ENCODE data around the gene ODC1. TPM values are rescaled to one million over a fixed set of nuclear protein-coding genes. Genes with fewer than 3 reads are reported as not detected.

ODC1 gene
- total and polyA plus RNA-seq, 2 of the 4 experiments (the other 2 are of a cell fraction), result 117 to 204 TPM

DNA sequence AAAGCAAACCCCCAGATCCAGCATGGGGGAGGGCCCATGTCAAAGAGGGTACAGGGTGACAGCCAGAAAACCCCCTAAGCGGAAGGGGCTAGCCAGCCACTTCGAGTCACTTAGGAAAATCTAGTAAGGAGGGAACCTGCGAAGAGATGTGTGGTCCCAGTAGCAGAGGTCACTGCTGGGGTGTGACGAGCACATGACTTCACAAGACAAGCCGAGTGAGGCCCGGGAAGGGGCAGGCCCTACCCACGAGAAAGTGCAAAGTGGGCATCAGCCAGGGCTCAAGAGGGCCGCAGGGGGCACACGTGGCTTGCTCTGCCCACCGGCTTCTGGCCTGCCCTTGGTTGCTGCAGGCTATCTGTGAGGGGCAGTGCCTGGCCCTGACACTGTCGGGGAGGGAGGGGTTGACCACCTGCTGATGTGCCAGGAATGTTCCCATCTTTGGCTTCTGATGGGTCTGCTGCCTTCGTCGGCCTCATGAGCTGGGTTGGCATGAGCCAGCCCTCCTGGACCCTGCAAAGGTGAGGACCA lies 11.5 kb downstream of the ODC1 start:
- H3K4me1 ChIP-seq (ENCODE audit: control insufficient read depth, insufficient read depth, low read length), result no peaks in the 10 kb centered on the region
- H3K4me3 ChIP-seq (ENCODE audit: insufficient read depth, low read depth, low read length), result no peak overlapping the region
- H3K56ac ChIP-seq (ENCODE audit: extremely low read depth, insufficient read depth, low read length), result no peak overlapping the region
- peaks cover 5% of the 10 kb centered on the region; the same call in 1 of the 2 replicates for H4K20me1 ChIP-seq (ENCODE audit: insufficient read depth, low read length)
- no peak overlapping the region for H2AFZ ChIP-seq (replicated peaks; ENCODE audit: low read length, poor library complexity)
- no peak overlapping the region for H2AK5ac ChIP-seq (ENCODE audit: low read depth, low read length)
- DNase-seq, result no peak
- no peaks in the 10 kb centered on the region for H3K27me3 ChIP-seq (ENCODE audit: control insufficient read depth, insufficient read depth, low read length)
- no peak overlapping the region for H2BK120ac ChIP-seq (ENCODE audit: low read depth, low read length)
- no peak for ATAC-seq (ENCODE audit: low read depth)
- no peak overlapping the region for H3K4ac ChIP-seq (ENCODE audit: low read depth, low read length)
- CTCF ChIA-PET, result interaction anchor here (1.5 to 2.5 kb wide), 2 partner anchors 364 to 365 kb away, joined by 5 to 29 read pairs; no protein-coding TSS in a partner anchor
- H3K27ac ChIP-seq (ENCODE audit: insufficient read depth, low read length), result no peak overlapping the region
- 87% methylated on average over 6 of the region's 13 CpGs; no CpG with 5 or more reads in 1 of the 2 experiments for WGBS, 2 experiments (ENCODE audit: extremely low coverage in 2 of 2, insufficient read length in 1 of 2)
- no peak overlapping the region for H3K14ac ChIP-seq (replicated peaks; ENCODE audit: low read depth, low read length)
- no peak overlapping the region for H2BK5ac ChIP-seq (ENCODE audit: low read depth, low read length, poor library complexity, severe bottlenecking)
- POLR2A ChIA-PET (ENCODE audit: unreplicated experiment), result no interaction called here
- TF ChIP-seq BHLHE40 (IDR thresholded peaks at IDR 0.05; ENCODE audit: low read depth, low read length) (no peak), POLR2A (IDR thresholded peaks at IDR 0.05; ENCODE audit: low read depth, low read length) (no peak), CHD1 (IDR thresholded peaks at IDR 0.05; ENCODE audit: low read depth, low read length) (no peak), MAZ (IDR thresholded peaks at IDR 0.05; ENCODE audit: borderline replicate concordance, low read depth, low read length) (no peak), MAFK (IDR thresholded peaks at IDR 0.05; ENCODE audit: low read depth, low read length) (no peak), RAD21 (IDR thresholded peaks at IDR 0.05; ENCODE audit: low read length) (no peak)
- TF ChIP-seq, protein P1, sequence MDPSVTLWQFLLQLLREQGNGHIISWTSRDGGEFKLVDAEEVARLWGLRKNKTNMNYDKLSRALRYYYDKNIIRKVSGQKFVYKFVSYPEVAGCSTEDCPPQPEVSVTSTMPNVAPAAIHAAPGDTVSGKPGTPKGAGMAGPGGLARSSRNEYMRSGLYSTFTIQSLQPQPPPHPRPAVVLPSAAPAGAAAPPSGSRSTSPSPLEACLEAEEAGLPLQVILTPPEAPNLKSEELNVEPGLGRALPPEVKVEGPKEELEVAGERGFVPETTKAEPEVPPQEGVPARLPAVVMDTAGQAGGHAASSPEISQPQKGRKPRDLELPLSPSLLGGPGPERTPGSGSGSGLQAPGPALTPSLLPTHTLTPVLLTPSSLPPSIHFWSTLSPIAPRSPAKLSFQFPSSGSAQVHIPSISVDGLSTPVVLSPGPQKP (IDR thresholded peaks at IDR 0.05; ENCODE audit: borderline replicate concordance, low read depth, low read length), result no peak
- H3K9ac ChIP-seq (ENCODE audit: low read depth, low read length), result no peak overlapping the region
- no peak overlapping the region for H2AK9ac ChIP-seq (replicated peaks; ENCODE audit: low read depth, low read length, poor library complexity)
- H3K23ac ChIP-seq (ENCODE audit: low read depth, low read length), result no peak overlapping the region
- no peak overlapping the region for H4K91ac ChIP-seq (ENCODE audit: insufficient read depth, low read depth, low read length)
- H2BK20ac ChIP-seq (ENCODE audit: low read depth, low read length), result no peak overlapping the region
- no peaks in the 10 kb centered on the region for H3K9me3 ChIP-seq (ENCODE audit: control insufficient read depth, insufficient read depth, low read length)
- intact Hi-C loops (cut with micrococcal nuclease) (no loop called here), in situ Hi-C loops (cut with MboI; ENCODE audit: low sequenced_read_pairs) (no loop called here), dilution Hi-C loops (cut with HindIII; ENCODE audit: low sequenced_read_pairs, unreplicated experiment) (no loop called here)
- H3K4me2 ChIP-seq (ENCODE audit: low read depth, low read length), result no peak overlapping the region
- H3K9me1 ChIP-seq (ENCODE audit: insufficient read depth, low read length), result peaks cover 5% of the 10 kb centered on the region
- H2BK15ac ChIP-seq (ENCODE audit: low read depth, low read length), result no peak overlapping the region
- no peak overlapping the region for H4K5ac ChIP-seq (ENCODE audit: low read depth, low read length)
- BruUV-seq (replicated peaks), result no TSS peak
- peaks cover 18% of the 10 kb centered on the region for H3K36me3 ChIP-seq (ENCODE audit: control insufficient read depth, insufficient read depth, low read length)
- H3K79me1 ChIP-seq (ENCODE audit: low read depth in 1 of 2, low read length in 2 of 2), result no peaks in the 10 kb centered on the region; a peak in 1 of 4 replicates
- H4K8ac ChIP-seq (ENCODE audit: low read depth in 2 of 2, low read length in 2 of 2), result no peak overlapping the region
- no peak overlapping the region for H3K18ac ChIP-seq (ENCODE audit: low read depth, low read length)

Data from IMR-90 (cell line).